GM23248 (cell line): ENCODE measurements around the gene HELQ. TPM values are rescaled to one million over a fixed set of nuclear protein-coding genes. Genes with fewer than 3 reads are reported as not detected.
"Not testable (repeated sequence)": the region's sequence is repeated elsewhere in the genome, so short reads cannot be mapped to it uniquely, and the experiment has no call there.

Experiments
- DNase-seq: peaks from one replicate; pipeline ENCODE4 v3.0.0-alpha.2; 2015
- H2AFZ ChIP-seq: fragments of 200-600 bp; sonication (generic); 2 replicates; pipeline ENCODE4 v1.6.1; 2016; ENCODE audit warnings: antibody characterized with exemption
- H3F3A ChIP-seq: fragments of 200-600 bp; sonication (generic); 2 replicates; pipeline ENCODE4 v1.6.1; 2016; ENCODE audit warnings: mild to moderate bottlenecking, antibody characterized with exemption, mixed run types; ENCODE audit not compliant: insufficient read depth
- H3K27ac ChIP-seq: fragments of 200-600 bp; sonication (generic); 2 replicates; pipeline ENCODE4 v1.5.1; 2016; ENCODE audit warnings: mild to moderate bottlenecking
- H3K27me3 ChIP-seq: fragments of 200-600 bp; sonication (generic); replicated peaks from 2 replicates; pipeline ENCODE4 v1.6.1; 2016; ENCODE audit warnings: mild to moderate bottlenecking; ENCODE audit not compliant: insufficient read depth
- H3K36me3 ChIP-seq: fragments of 200-600 bp; sonication (generic); 2 replicates; pipeline ENCODE4 v1.6.1; 2016; ENCODE audit warnings: low read depth, mild to moderate bottlenecking
- H3K4me1 ChIP-seq: fragments of 200-600 bp; sonication (generic); 2 replicates; pipeline ENCODE4 v1.6.1; 2016; ENCODE audit warnings: mild to moderate bottlenecking; ENCODE audit not compliant: insufficient read depth
- H3K4me2 ChIP-seq: fragments of 200-600 bp; sonication (generic); one replicate; pipeline ENCODE4 v1.6.1; 2016; ENCODE audit warnings: mild to moderate bottlenecking; ENCODE audit not compliant: unreplicated experiment
- H3K4me3 ChIP-seq: fragments of 200-600 bp; sonication (generic); 2 replicates; pipeline ENCODE4 v1.5.1; 2016; ENCODE audit warnings: mild to moderate bottlenecking
- H3K79me2 ChIP-seq: fragments of 200-600 bp; sonication (generic); 2 replicates; pipeline ENCODE4 v1.6.1; 2016; ENCODE audit warnings: mild to moderate bottlenecking; ENCODE audit not compliant: insufficient read depth
- H3K9ac ChIP-seq: fragments of 200-600 bp; sonication (generic); 2 replicates; pipeline ENCODE4 v1.6.1; 2016; ENCODE audit warnings: mild to moderate bottlenecking
- H3K9me2 ChIP-seq: fragments of 200-600 bp; sonication (generic); 2 replicates; pipeline ENCODE4 v1.6.1; 2016; ENCODE audit warnings: mixed run types, mild to moderate bottlenecking, moderate library complexity; ENCODE audit not compliant: insufficient read depth
- H3K9me3 ChIP-seq: fragments of 200-600 bp; sonication (generic); one replicate; pipeline ENCODE4 v1.6.1; 2017; ENCODE audit warnings: low read depth
- H4K20me1 ChIP-seq: fragments of 200-600 bp; sonication (generic); 2 replicates; pipeline ENCODE4 v1.6.0; 2016; ENCODE audit not compliant: insufficient read depth
- EZH2 ChIP-seq: fragments of 200-600 bp; sonication (generic); IDR thresholded peaks from 2 replicates; pipeline ENCODE4 v1.6.1; 2018; ENCODE audit warnings: antibody characterized with exemption, mild to moderate bottlenecking; ENCODE audit not compliant: insufficient read depth, poor library complexity, severe bottlenecking
- EZH2phosphoT487 ChIP-seq: fragments of 200-600 bp; sonication (generic); IDR thresholded peaks from 2 replicates; pipeline ENCODE4 v1.6.1; 2018; ENCODE audit warnings: antibody characterized with exemption, moderate library complexity, mild to moderate bottlenecking, low read depth; ENCODE audit not compliant: insufficient read depth
- WGBS, 2 experiments: methylation state at CpG; one replicate each; pipeline ENCODE4 v1.1.6; 2015 to 2017; ENCODE audit warnings: low lambda C conversion rate in 2 of 2, low coverage in 1 of 2; ENCODE audit errors: missing lambda C conversion rate in 2 of 2; 5-methylcytosine and 5-hydroxymethylcytosine counted together
- in situ Hi-C: fragments of 300-500 bp; cut with MboI; formaldehyde crosslinking; loops from 2 replicates; pipeline ENCODE4 v1.15.0; 2020
- polyA plus RNA-seq: library from polyadenylated mRNA; unstranded; fragments of >200 nt; fragmentation: Nextera tagmentation; extraction: Ambion mirVana; gene quantifications from 2 replicates; pipeline ENCODE4 v1.2.1, GENCODE V29; 2016
- total RNA-seq: library from RNA; depleted of rRNA; stranded (reverse); fragments of >200 nt; shearing (Covaris generic); gene quantifications from 2 replicates; pipeline ENCODE4 v1.2.3, GENCODE V29; 2014

HELQ gene
- total and polyA plus RNA-seq, 2 experiments from 2014 or later: 6.6 to 10.0 TPM

DNA sequence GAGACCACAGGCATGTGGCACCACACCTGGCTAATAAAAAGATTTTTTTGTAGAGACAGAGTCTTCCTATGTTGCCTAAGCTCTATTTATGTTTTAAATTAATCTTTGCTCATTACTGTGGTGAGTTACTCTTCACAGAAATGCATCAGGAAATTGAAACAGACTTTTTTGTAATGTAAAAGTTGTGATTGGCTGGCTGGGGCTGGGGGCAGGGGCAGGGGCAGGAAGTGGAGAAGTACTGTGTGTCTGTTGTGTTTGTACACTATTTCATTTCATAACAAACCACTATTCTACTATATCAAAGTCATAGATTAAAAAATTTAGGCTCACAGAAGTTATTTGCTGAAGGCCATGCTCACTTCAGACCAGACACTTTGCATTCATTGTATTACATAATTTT lies 48.4 kb upstream of the HELQ start:
- no peaks in the 10 kb centered on the region for H3K9me2 ChIP-seq
- in situ Hi-C loops: loop anchor here (25.0 kb wide), 3 partner anchors 458 to 1008 kb away; no protein-coding TSS in a partner anchor
- H3K9ac ChIP-seq: no peak overlapping the region
- no peaks in the 10 kb centered on the region for H3K9me3 ChIP-seq
- no peaks in the 10 kb centered on the region for H3K79me2 ChIP-seq
- no peak overlapping the region for H2AFZ ChIP-seq
- TF ChIP-seq EZH2phosphoT487 (no peak), EZH2 (no peak)
- no peaks in the 10 kb centered on the region for H3F3A ChIP-seq
- H3K4me3 ChIP-seq: no peak overlapping the region
- H4K20me1 ChIP-seq: no peaks in the 10 kb centered on the region
- no peaks in the 10 kb centered on the region for H3K27me3 ChIP-seq
- H3K27ac ChIP-seq: no peak overlapping the region
- no peaks in the 10 kb centered on the region for H3K36me3 ChIP-seq
- no peaks in the 10 kb centered on the region for H3K4me1 ChIP-seq
- H3K4me2 ChIP-seq: no peak overlapping the region
- no peak for DNase-seq

DNA sequence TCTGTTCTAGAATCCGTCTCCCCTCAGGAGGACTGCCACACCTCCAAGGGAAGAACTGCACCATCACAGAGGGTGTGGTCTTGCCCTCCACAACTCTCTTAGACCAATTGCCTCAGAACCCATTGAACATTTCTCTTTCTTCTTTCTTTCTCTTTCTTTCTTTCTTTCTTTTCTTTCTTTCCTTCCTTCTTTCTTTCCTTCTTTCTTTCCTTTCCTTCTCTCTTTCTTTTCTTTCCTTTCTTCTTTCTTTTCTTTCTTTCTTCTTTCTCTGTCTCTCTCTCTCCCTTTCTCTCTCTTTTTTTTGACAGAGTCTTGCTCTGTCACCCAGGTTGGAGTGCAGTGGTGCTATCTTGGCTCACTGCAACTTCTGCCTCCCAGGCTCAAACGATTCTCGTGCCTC lies 46.0 kb upstream of the HELQ start:
- not testable (repeated sequence) for H3K27me3 ChIP-seq, DNase-seq, H4K20me1 ChIP-seq, H3K9me2 ChIP-seq, H3K9me3 ChIP-seq, H3K4me2 ChIP-seq, H3K79me2 ChIP-seq, H3K4me3 ChIP-seq, H3F3A ChIP-seq, H3K27ac ChIP-seq, H3K36me3 ChIP-seq, H3K9ac ChIP-seq, H3K4me1 ChIP-seq, H2AFZ ChIP-seq
- whole genome bisulfite sequencing, 2 experiments: 79 to 84% methylated on average over 3 of the region's 3 CpGs
- in situ Hi-C loops: loop anchor here (25.0 kb wide), 3 partner anchors 461 to 1011 kb away; no protein-coding TSS in a partner anchor

DNA sequence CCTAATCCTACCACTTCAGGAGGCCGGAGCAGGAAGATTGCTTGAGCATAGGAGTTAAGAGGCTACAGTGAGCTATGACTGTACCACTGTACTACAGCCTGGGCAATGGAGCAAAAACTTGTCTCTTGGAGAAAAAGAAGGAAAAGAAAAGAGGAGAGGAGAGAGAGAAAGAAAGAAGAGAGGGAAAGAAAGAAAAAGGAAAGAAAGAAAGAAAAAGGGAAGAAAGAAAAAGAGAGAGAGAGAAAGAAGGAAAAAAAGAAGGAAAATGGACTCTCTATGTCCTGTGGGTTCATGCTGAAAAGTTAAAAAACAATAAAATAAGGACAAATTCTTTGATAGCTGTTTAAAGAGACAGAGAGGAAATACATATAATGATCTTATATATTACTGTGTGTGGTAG lies 42.6 kb upstream of the HELQ start:
- Histone ChIP-seq H3K4me1 (no peaks in the 10 kb centered on the region), H3K36me3 (no peaks in the 10 kb centered on the region), H3K79me2 (no peaks in the 10 kb centered on the region), H4K20me1 (no peaks in the 10 kb centered on the region), H3F3A (no peaks in the 10 kb centered on the region), H2AFZ (no peak overlapping the region), H3K27me3 (no peaks in the 10 kb centered on the region), H3K9ac (no peak overlapping the region), H3K4me2 (no peak overlapping the region), H3K4me3 (no peak overlapping the region), H3K27ac (no peak overlapping the region), H3K9me2 (no peaks in the 10 kb centered on the region), H3K9me3 (no peaks in the 10 kb centered on the region)
- TF ChIP-seq EZH2 (no peak), EZH2phosphoT487 (no peak)
- 88 to 94% methylated on average over 1 of the region's 1 CpG for WGBS, 2 experiments
- in situ Hi-C loops: no loop called here
- no peak for DNase-seq

DNA sequence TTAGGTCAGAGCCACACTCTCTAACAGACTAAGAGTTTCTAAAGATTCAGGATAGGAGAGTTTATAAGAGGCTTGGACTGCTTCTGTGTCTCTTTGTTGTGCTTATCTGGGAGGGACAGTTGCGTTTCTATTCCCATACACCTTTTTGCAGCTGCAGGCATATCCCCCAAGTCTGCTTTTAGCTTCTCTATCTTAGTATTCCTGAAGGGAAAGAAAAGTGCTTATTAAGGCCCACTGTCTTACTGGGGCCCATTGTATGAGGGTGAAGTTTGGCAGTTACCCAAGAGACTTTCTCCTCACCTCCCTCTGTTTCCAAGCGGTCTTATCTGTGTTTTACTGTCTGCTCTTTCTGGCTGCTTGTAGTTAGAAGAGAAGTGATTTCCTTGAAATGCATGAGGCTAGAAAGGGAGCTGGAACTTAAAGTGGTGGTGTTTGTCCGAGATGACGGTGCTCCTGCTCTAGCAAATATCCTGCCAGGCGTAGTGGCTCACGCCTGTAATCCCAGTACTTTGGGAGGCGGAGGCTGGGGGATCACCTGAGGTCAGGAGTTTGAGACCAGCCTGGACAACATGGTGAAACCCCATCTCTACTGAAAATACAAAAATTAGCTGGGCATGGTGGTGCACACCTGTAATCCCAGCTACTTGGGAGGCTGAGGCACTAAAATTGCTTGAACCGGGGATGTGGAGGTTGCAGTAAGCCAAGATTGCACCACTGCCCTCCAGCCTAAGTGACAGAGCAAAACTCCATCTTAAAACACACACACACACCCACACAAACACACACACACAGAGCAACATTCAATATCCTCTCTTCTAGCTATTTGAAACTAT lies 40.7 kb upstream of the HELQ start:
- DNase-seq, H3K36me3 ChIP-seq, in situ Hi-C loops, H4K20me1 ChIP-seq, H3K9me3 ChIP-seq, H3K9ac ChIP-seq, H3F3A ChIP-seq, H3K79me2 ChIP-seq, H3K27ac ChIP-seq, H3K27me3 ChIP-seq, H2AFZ ChIP-seq, H3K4me1 ChIP-seq, H3K4me2 ChIP-seq, H3K4me3 ChIP-seq, H3K9me2 ChIP-seq: not testable (repeated sequence)
- 75 to 86% methylated on average over 8 of the region's 8 CpGs for WGBS, 2 experiments

GRCh38 chr4:83490876-83491450 lies 35.3 kb upstream of the HELQ start:
- Histone ChIP-seq H3K4me3 (no peak overlapping the region), H4K20me1 (no peaks in the 10 kb centered on the region), H2AFZ (no peak overlapping the region), H3K27me3 (no peaks in the 10 kb centered on the region), H3K36me3 (no peaks in the 10 kb centered on the region), H3K4me2 (no peak overlapping the region), H3K79me2 (no peaks in the 10 kb centered on the region), H3K9me3 (no peaks in the 10 kb centered on the region), H3K9me2 (no peaks in the 10 kb centered on the region), H3K9ac (no peak overlapping the region), H3K4me1 (no peaks in the 10 kb centered on the region), H3F3A (no peaks in the 10 kb centered on the region), H3K27ac (no peak overlapping the region)
- 4 to 9% methylated on average over 1 of the region's 1 CpG for WGBS, 2 experiments
- DNase-seq: peak; percentile 62
- in situ Hi-C loops: no loop called here
- no peak for TF ChIP-seq EZH2phosphoT487
- TF ChIP-seq EZH2: no peak
